NCI-H82 (cell line): ENCODE measurements around the gene GNB1.
"Not testable (repeated sequence)": the region's sequence is repeated elsewhere in the genome, so short reads cannot be mapped to it uniquely, and the experiment has no call there.

ENCODE experiments used
- DNase-seq: peaks from one replicate; lab custom pipeline; 2025; lab: John Stamatoyannopoulos, UW

The GNB1 gene

DNA sequence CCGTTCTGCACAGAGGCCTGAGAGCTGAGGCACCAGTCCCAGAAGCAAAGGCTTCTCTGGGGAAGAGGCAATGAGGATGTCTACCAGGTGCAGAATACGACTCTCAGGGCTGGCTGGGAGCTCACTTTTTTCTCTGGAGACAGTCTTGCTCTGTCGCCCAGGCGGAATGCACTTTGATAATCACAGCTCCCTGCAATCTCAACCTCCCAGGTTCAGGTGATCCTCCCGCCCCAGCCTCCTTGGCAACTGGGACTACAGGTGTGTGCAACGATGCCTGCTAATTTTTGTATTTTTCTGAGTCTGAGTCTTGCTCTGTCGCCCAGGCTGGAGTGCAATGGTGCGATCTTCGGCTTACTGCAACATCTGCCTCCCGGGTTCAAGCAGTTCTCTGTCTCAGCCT, 130.2 kb downstream of the GNB1 start:
- DNase-seq: no peak

DNA sequence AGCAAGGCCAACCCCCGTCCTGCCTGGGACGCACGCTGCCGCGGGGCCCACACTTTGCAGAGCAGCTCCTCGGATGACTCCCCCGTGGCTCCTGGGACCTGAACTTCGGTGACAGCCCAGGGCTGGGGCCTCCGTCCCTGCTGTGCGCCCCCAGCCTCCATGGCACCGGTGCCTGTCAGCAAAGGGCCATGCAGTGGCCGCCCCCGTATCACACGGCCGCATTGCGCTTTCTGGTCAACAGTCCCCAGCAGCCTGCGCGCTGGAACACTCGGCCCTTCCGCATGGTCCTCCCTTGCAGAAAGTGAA, 130.6 kb downstream of the GNB1 start:
- DNase-seq: no peak

- no peak for DNase-seq
Observed at GRCh38 chr1:1759456-1760344, 131.2 kb downstream of the GNB1 start.

- DNase-seq: no peak
Observed at GRCh38 chr1:1758692-1759455, 132.0 kb downstream of the GNB1 start.

DNA sequence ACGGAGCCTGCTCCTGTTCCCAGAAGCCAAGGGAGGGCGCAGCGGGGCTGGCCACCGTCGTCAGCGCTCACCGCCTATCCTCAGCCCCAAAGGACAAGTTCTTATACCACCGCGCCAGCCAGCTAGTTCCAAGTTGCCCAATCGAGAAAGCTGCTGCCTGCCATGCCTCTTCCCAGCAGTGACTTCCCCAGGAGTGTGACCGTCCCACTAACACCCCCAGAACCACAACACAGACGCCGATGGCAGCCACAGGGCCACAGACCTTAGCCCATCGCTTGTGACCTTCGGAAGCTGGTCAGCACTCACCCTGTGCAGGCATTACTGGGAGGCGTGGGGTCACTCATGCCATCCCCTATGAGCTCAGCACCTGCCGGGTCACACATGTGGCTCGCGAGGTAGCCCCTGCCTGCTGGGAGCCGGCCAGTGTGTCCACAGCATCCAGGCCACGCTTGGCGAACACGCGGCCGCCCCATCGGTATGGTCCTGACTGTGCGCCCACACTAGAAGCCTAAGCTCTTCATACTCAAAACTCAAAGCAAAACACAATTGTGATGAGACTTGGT, 132.7 kb downstream of the GNB1 start:
- no peak for DNase-seq

- no peak for DNase-seq
Observed at GRCh38 chr1:1757422-1758058, 133.3 kb downstream of the GNB1 start.

DNA sequence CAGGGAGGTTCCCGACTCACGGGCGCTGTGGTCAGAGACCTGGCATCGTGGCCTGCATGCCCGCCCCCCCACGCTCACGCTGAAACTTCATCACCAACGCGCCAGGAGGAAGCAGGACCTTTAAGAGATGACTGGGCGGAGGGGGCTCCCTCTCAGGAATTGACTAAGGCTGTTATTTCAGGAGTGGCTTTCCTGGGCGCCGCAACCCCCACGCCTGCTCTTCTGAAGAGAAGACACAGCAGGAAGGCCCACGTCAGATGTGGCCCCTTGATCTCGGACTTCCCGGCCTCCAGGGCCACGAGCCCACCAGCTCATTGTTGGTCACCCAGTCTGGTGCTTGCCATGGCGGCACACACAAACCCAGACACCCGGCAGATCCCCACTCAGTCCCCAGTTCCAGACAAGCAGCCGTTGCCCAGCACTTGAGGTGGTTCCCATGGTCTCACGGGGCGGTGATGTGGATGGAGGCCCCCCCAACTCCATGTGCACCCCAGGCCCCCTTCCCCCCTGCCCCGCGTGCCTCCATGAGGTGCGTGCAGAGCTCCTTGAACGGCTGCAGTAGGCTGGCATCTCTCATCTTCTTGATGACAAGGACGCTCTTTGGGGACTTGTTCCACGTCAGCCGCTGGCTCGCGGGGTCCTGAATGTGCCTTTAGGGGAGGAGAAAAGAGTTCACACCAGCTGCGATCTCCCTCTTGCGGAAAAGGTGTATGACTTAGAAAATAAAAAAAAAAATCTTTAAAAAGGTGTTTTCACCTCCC, 134.0 kb downstream of the GNB1 start:
- DNase-seq: no peak

- no peak for DNase-seq
Observed at GRCh38 chr1:1755852-1756251, 135.0 kb downstream of the GNB1 start.

GRCh38 chr1:1755426-1755825, 135.5 kb downstream of the GNB1 start:
- DNase-seq: no peak

- DNase-seq: no peak
Observed at GRCh38 chr1:1754051-1754815, 136.7 kb downstream of the GNB1 start.

DNA sequence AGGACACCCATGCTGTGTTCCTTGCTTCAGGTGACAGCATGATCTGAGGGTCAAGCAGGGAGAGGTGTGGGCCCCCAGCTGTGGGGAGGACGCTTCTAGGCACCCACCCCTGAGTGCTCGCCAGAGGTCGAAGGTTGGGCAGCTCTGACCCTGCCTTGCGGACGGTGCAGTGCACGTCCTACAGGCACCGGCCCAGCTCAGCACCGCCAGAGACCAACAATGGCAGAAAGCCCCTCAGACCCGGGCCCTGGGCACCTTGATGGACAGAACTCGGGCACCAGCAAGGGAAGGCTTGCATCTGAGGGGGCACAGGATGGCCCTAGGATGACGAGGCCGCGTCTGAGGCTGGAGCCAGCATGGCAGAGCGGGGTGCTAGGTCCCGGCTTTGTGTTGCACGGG, 137.3 kb downstream of the GNB1 start:
- DNase-seq: no peak

DNA sequence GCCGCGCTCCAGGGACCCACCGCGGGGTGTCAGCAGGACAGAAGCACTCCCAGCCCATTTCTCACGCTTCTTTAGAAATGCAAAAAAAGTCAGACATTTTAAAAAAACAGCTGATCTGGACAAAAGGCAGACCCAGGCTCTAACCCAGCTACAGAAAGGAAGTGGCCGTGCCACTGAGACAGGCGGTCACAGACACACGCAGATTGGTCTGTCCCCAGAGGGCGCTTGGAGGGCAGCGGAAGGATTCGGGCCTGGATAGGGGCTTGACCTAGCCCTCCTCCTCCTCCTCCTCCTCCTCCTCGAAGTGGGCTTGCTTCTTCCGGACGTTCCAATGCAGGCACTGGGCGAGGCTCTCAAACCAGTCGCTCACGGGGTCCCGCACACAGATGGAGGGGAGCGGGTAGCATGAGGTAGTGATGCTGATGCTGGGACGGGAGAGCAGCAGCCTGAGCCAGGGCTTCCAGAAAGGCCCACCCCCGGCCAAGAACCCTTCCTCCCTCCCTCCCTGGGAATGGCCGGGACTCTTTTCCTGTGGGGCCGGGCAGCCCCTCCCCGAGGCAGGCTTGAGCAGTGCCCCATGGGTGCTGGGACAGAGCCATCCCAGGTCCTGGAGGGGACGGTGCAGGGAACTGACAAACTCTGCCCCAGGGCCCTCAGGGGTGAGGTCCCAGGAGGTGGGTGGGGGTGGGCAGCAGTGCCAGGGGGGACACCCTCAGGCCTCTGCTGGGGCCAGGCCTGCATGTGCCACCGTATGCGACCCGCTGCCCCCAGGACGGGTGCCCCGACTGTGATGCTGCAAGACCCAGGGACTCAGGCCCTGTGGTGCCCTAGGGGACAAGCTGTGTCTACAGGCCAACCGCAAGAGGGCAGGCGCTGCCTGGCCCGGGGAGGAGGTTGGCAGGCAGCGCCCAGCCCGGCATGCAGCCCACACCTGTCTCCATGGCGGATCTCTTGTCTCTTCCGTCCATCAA, 138.0 kb downstream of the GNB1 start:
- no peak for DNase-seq

GRCh38 chr1:1752190-1752589, 138.7 kb downstream of the GNB1 start:
- no peak for DNase-seq

GRCh38 chr1:1749941-1750340, 140.9 kb downstream of the GNB1 start:
- DNase-seq: not testable (repeated sequence)

DNA sequence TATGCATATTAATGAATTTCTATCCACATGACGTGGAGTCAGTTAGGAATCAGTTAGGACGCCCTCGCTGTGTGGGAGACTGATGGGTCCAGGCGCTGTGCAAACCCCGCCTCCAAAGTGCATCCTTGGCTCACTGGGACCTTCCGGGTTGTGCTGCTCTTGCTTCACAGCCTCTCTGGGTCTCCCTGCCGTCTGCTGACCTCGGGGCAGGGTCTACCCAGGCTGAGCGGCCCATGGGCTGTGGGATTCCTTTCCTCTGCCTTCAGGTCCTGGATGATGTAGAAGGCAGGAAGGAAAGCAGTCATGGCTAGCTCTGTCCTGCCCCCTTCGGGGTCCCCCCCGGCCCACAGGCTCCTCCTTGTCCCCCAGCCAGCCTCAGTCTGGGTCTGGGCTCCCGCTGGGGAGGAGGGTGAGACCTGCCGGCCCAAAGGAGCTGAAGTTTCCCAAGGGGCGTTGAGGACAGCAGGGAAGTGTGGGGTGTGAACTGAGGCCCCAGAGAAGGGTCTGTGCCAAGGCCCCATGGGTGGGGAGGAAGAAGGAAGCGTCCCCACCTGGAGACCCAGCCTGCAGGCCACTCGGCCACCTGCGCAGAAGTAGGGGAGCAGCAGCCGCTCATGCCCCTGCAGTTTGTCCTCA, 142.1 kb downstream of the GNB1 start:
- no peak for DNase-seq

- DNase-seq: not testable (repeated sequence)
Observed at GRCh38 chr1:1746566-1746909, 144.3 kb downstream of the GNB1 start.

DNA sequence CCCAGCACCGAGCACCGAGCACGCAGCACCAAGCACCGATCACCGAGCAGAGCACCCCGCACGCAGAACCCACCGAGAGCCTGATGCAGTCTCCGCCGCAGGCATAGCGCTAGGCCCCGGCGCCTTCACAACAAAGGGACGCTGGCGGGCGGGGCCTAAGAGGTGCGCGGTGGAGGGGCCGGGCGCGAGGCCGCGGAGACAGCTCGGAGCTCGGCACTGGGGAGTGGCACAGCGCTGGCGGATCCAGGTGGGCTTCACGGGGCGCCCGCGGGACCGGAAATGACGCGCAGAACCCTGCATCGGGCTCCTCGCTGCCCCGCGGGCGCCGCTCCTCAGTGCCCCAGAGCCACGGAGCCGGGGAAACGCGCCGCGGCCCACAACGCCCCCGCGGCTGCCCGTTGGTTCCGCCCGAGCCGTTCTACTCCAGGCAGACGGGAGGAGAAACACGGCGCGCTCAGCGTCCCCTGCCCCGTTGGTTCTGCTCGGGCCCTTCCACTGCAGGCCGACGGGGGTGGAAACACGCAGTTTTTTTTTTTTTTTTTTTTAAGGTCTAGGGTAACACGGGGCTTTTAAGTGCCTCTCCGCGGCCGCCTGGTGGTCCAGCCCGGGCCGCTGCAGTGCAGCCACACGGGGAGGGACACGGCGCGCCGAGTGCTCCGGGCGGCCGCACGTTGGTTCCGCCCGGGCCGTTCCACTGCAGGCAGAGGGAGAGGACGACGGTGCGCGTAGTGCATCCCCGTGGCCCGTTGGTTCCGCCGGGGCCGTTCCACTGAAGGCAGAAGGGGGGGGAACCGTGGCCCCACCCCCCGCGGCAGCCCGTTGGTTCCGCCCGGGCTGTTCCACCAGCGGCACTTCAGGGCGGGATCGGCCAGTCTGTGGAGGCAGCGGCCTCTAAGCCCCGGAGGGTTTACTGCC, 145.0 kb downstream of the GNB1 start:
- DNase-seq: peak; percentile 83

DNA sequence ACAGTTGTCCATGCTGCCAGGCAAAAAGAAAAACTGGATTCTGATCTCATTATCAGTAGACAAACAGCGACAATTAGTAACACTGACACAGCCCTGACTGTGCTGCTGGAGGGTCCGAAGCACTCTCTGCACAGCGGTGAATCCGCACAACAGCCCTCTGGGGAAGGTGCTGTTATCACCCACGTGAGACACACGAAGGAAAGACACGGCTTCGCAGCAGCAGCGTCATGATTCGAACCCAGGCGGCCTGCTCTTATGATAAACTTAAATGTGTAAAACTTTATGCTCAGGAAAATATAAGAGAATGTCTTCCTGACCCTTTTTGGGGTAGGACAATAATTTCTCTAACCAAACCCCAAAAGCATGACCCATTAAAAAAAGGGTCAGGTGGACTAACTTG, 148.4 kb downstream of the GNB1 start:
- not testable (repeated sequence) for DNase-seq
